NCI-H128 (cell line): ENCODE measurements around the gene P2RY12.

Experiments
- DNase-seq: peaks from one replicate; lab custom pipeline; 2025; ENCODE audit not compliant: unreplicated experiment; lab: John Stamatoyannopoulos, UW

The P2RY12 gene

GRCh38 chr3:151384741-151385174 is at the start of gene P2RY12:
P2RY12 (minus strand) TSS chr3:151384753; CDS start chr3:151338845, 45,908 bp downstream.
- DNase-seq: no peak

- no peak for DNase-seq
These were observed 48.2 kb upstream of the P2RY12 start for GRCh38 chr3:151432616-151433372.

GRCh38 chr3:151431940-151432339 is 47.4 kb upstream of the P2RY12 start:
- DNase-seq: no peak

- DNase-seq: no peak
These were observed 46.4 kb upstream of the P2RY12 start for GRCh38 chr3:151430821-151431484.

GRCh38 chr3:151428386-151428785 is 43.8 kb upstream of the P2RY12 start:
- no peak for DNase-seq

GRCh38 chr3:151426341-151426657 is 41.7 kb upstream of the P2RY12 start:
- DNase-seq: no peak

GRCh38 chr3:151425627-151426340 is 41.2 kb upstream of the P2RY12 start:
- no peak for DNase-seq

- no peak for DNase-seq
These were observed 38.5 kb upstream of the P2RY12 start for GRCh38 chr3:151423091-151423490.

- no peak for DNase-seq
These were observed 37.4 kb upstream of the P2RY12 start for GRCh38 chr3:151421938-151422337.

GRCh38 chr3:151419806-151420205 is 35.3 kb upstream of the P2RY12 start:
- DNase-seq: no peak

- DNase-seq: no peak
These were observed 30.7 kb upstream of the P2RY12 start for GRCh38 chr3:151415289-151415688.

GRCh38 chr3:151412989-151413388 is 28.4 kb upstream of the P2RY12 start:
- no peak for DNase-seq

- DNase-seq: no peak
These were observed 26.5 kb upstream of the P2RY12 start for GRCh38 chr3:151410891-151411559.

- no peak for DNase-seq
These were observed 23.4 kb upstream of the P2RY12 start for GRCh38 chr3:151407928-151408327.

- DNase-seq: no peak
These were observed 19.8 kb upstream of the P2RY12 start for GRCh38 chr3:151404316-151404715.

GRCh38 chr3:151403246-151403645 is 18.7 kb upstream of the P2RY12 start:
- no peak for DNase-seq

GRCh38 chr3:151402349-151402748 is 17.8 kb upstream of the P2RY12 start:
- no peak for DNase-seq

- DNase-seq: no peak
These were observed 15.8 kb upstream of the P2RY12 start for GRCh38 chr3:151400341-151400740.

GRCh38 chr3:151398895-151399294 is 14.3 kb upstream of the P2RY12 start:
- DNase-seq: no peak

- DNase-seq: no peak
These were observed 11.3 kb upstream of the P2RY12 start for GRCh38 chr3:151395806-151396205.

GRCh38 chr3:151394611-151395010 is 10.1 kb upstream of the P2RY12 start:
- no peak for DNase-seq
